SIG-M5 treated with dmso at 0.1 percent for 504 hours (cell line): ENCODE data around the gene CDC23.

ENCODE experiments used
- DNase-seq: peaks from one replicate; lab custom pipeline; 2025; ENCODE audit not compliant: unreplicated experiment; lab: John Stamatoyannopoulos, UW

Gene CDC23

DNA sequence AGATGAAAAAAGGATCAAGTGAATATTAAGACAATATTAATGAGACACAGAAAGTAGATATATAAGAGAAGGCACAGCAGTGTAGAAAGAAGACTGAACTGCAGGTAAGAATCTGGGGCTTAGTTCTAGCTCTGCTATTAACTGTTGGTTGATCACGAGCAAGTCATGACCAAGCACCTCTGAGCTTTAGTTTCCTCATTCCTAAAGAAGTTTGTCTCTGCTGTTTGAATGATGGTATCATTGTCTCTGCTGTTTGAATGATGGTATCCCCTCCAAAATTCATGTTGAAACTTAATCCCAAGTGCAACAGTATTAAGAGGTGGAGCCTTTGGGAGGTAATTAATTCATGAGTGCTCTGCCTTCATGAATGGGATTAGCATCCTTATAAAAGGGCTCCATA is 71.4 kb downstream of the CDC23 start:
- DNase-seq = no peak

DNA sequence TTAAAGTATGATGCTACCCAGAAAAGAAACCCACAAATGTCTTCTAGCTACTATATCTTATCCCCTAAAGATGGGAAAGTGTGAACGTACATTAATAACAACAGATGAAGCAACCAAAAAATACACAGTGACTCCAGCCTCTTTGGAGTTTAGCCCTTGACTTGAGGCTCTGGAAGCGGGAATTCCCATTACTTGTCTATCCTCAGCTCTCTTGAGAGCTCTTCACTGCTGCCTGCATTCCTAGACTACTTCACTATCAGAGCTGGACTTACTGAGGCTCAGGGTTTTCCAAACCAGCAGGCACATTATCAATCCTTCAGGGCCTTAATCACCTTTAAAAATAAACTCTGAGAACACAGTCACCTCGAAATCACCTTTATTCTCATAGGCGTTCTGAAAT is 72.9 kb downstream of the CDC23 start:
- no peak for DNase-seq

DNA sequence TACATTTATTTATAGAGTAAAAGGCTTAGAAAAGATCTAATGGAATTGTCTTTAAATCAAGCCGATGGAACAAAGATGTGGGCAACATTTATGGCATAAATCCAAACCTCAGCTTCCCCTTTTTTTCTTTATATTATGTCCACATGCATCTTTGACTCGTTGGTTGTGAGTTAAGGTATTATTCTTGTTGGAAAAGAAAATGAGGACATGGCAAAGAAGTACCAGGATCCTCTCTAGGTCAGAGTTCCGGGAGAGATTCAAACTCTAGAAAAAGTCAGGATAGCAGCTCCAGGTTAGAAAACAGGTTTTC is 73.4 kb downstream of the CDC23 start:
- peak; percentile 22 for DNase-seq

DNA sequence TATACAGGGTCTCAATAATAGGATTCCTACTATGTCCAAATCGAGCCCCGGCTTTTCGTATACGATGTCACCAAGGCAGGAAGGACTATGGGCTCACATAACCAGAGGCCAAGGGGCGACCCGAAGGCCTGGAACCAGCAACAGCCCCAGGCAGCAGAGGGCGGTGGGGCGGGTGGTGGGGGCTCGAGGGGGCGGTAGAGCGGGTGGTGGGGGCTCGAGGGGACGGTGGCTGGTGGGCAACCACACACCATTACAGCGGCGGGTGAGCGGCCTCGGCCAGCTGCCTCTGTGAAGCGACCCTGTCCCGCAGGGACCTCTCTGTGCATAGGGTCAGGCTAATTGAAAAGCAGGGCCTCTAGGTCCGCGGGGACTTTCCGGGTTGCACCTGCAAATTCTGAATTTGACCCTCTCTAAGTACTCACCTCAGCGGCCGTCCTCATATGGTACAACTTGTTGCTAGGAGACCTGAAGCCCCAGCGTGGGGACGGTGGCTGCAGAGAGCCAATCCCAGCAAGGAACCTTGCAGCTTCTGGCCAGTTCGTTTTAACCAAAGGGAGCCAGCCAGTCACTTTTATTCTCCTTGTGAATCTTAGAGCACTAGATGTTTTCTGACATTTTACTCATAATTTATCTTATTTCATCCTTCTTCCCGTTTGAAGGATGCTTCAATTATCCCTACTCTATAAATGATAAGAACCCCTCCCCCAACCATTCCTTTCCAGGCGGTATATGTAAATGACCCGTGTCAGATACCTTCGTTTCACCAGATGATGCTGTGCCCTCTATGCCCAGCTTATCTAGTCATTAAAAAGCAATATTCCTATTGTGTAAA is 74.0 kb downstream of the CDC23 start, which contains the start of gene NME5:
NME5 (minus strand) TSS at position 480 of the 832 bp plus-strand sequence. CDS start 648 bp downstream, outside the sequence.
- no peak for DNase-seq
